Stimulated activated CD4-positive, alpha-beta T cell treated with anti-CD3 and anti-CD28 coated beads, Interleukin-1b, Interleukin-23, amount 100 ng/mL, for 1 hour (primary cell): Measurements from ENCODE around the gene PRDM16.

Experiments used
- DNase-seq, 2 donors: peaks; one replicate each; pipeline ENCODE4 v3.0.0-alpha.2; 2020; ENCODE audit warnings: low read depth in 2 of 2

PRDM16 gene

GRCh38 chr1:3068564-3069431 lies at the start of gene PRDM16:
Gene PRDM16, plus strand, starts transcription at chr1:3069203. Its CDS starts 57 bp downstream, at chr1:3069260.
- DNase-seq, result no peak

- no peak for DNase-seq
These were observed 49.4 kb upstream of the PRDM16 start for GRCh38 chr1:3019516-3020051.

- no peak for DNase-seq
These were observed 48.6 kb upstream of the PRDM16 start for GRCh38 chr1:3020263-3020909.

GRCh38 chr1:3021233-3021671 lies 47.8 kb upstream of the PRDM16 start, which contains the start of gene ACTRT2:
Gene ACTRT2, plus strand, starts transcription at chr1:3021467. Its CDS starts 220 bp downstream, at chr1:3021687.
- no peak for DNase-seq

- no peak for DNase-seq
These were observed 47.1 kb upstream of the PRDM16 start for GRCh38 chr1:3021801-3022401.

GRCh38 chr1:3022511-3022973 lies 46.5 kb upstream of the PRDM16 start:
- no peak for DNase-seq

- DNase-seq, result no peak
These were observed 46.0 kb upstream of the PRDM16 start for GRCh38 chr1:3022976-3023375.

- DNase-seq, result no peak
These were observed 45.0 kb upstream of the PRDM16 start for GRCh38 chr1:3024019-3024418.

GRCh38 chr1:3024588-3024987 lies 44.4 kb upstream of the PRDM16 start:
- no peak for DNase-seq

GRCh38 chr1:3026124-3026523 lies 42.9 kb upstream of the PRDM16 start:
- no peak for DNase-seq

GRCh38 chr1:3026581-3027391 lies 42.2 kb upstream of the PRDM16 start:
- DNase-seq, result no peak

- no peak for DNase-seq
These were observed 41.2 kb upstream of the PRDM16 start for GRCh38 chr1:3027611-3028371.

GRCh38 chr1:3028531-3029282 lies 40.3 kb upstream of the PRDM16 start:
- DNase-seq, result no peak

- DNase-seq, result no peak
These were observed 39.5 kb upstream of the PRDM16 start for GRCh38 chr1:3029481-3029961.

- DNase-seq, result no peak
These were observed 38.9 kb upstream of the PRDM16 start for GRCh38 chr1:3029991-3030662.

GRCh38 chr1:3030663-3031381 lies 38.2 kb upstream of the PRDM16 start:
- DNase-seq, result no peak

GRCh38 chr1:3031401-3032221 lies 37.4 kb upstream of the PRDM16 start:
- DNase-seq, result no peak
